Stimulated activated CD8-positive, alpha-beta memory T cell treated with anti-CD3 and anti-CD28 coated beads, Interleukin-7, amount 100 ng/mL, for 4 hours (primary cell): Measurements from ENCODE around the gene MBOAT1.
"Not testable (repeated sequence)": the region's sequence is repeated elsewhere in the genome, so short reads cannot be mapped to it uniquely, and the experiment has no call there.

Source experiments
- DNase-seq, 2 donors: peaks; one replicate each; pipeline ENCODE4 v3.0.0-alpha.2; 2020; ENCODE audit warnings: low read depth in 2 of 2

MBOAT1 gene

GRCh38 chr6:20212392-20213111 is at the start of gene MBOAT1:
MBOAT1 (minus strand) TSS chr6:20212469; CDS start chr6:20212234, 235 bp downstream.
- peak; percentile 19 to 39 for DNase-seq

GRCh38 chr6:20261685-20262084 is 49.4 kb upstream of the MBOAT1 start:
- no peak for DNase-seq

GRCh38 chr6:20260360-20260759 is 48.1 kb upstream of the MBOAT1 start:
- no peak for DNase-seq

GRCh38 chr6:20259316-20260049 is 47.2 kb upstream of the MBOAT1 start:
- DNase-seq, result no peak

- no peak for DNase-seq
Observed at GRCh38 chr6:20255428-20255827, 43.2 kb upstream of the MBOAT1 start.

- no peak for DNase-seq
Observed at GRCh38 chr6:20254295-20254694, 42.0 kb upstream of the MBOAT1 start.

- no peak for DNase-seq
Observed at GRCh38 chr6:20253021-20253420, 40.8 kb upstream of the MBOAT1 start.

GRCh38 chr6:20252311-20252710 is 40.0 kb upstream of the MBOAT1 start:
- no peak for DNase-seq

- no peak for DNase-seq
Observed at GRCh38 chr6:20251525-20251924, 39.3 kb upstream of the MBOAT1 start.

- no peak for DNase-seq
Observed at GRCh38 chr6:20246125-20246524, 33.9 kb upstream of the MBOAT1 start.

GRCh38 chr6:20244807-20245681 is 32.8 kb upstream of the MBOAT1 start:
- not testable (repeated sequence) for DNase-seq

GRCh38 chr6:20243288-20243687 is 31.0 kb upstream of the MBOAT1 start:
- DNase-seq, result no peak

- DNase-seq, result no peak
Observed at GRCh38 chr6:20242397-20242796, 30.1 kb upstream of the MBOAT1 start.

- DNase-seq, result no peak
Observed at GRCh38 chr6:20241102-20241501, 28.8 kb upstream of the MBOAT1 start.

- no peak for DNase-seq
Observed at GRCh38 chr6:20238688-20239587, 26.7 kb upstream of the MBOAT1 start.

GRCh38 chr6:20237677-20238460 is 25.6 kb upstream of the MBOAT1 start:
- DNase-seq, result no peak

- no peak for DNase-seq
Observed at GRCh38 chr6:20236909-20237600, 24.8 kb upstream of the MBOAT1 start.

GRCh38 chr6:20236344-20236743 is 24.1 kb upstream of the MBOAT1 start:
- DNase-seq, result no peak

GRCh38 chr6:20235041-20235440 is 22.8 kb upstream of the MBOAT1 start:
- DNase-seq, result no peak

- DNase-seq, result no peak
Observed at GRCh38 chr6:20234136-20234535, 21.9 kb upstream of the MBOAT1 start.
